H1 (cell line): ENCODE results near the gene RAMP1. TPM values are rescaled to one million over a fixed set of nuclear protein-coding genes. Genes with fewer than 3 reads are reported as not detected.

Experiments
- CTCF ChIA-PET: fragments of 300-600 bp; sonication (Branson Sonifier 250); formaldehyde crosslinking; loops from one replicate; lab custom pipeline; 2021; ENCODE audit not compliant: partially characterized antibody; lab: Charles Lee
- POLR2A ChIA-PET: fragments of 300-600 bp; sonication (Branson Sonifier 250); formaldehyde crosslinking; loops from one replicate; lab custom pipeline; 2021; ENCODE audit warnings: inconsistent platforms; ENCODE audit not compliant: partially characterized antibody; lab: Charles Lee
- DNase-seq, 2 experiments: peaks; one replicate each; pipeline versions ENCODE4 v3.0.0 to v3.0.0-alpha.2; 2010 to 2022; ENCODE audit warnings: low spot score in 2 of 2, low read depth in 1 of 2, mixed read lengths in 1 of 2
- FAIRE-seq: peaks from 2 replicates; lab custom pipeline; 2011; peaks lifted over from hg19 to GRCh38; lab: Jason Lieb, UNC
- H2AFZ ChIP-seq: 2 replicates; pipeline ENCODE4 v1.8.1; 2012; ENCODE audit warnings: low read length, inconsistent platforms
- H2AK5ac ChIP-seq: 2 replicates; pipeline ENCODE4 v1.6.1; 2013; ENCODE audit warnings: low read depth, low read length
- H2BK120ac ChIP-seq: replicated peaks from 2 replicates; pipeline ENCODE3; 2013; ENCODE audit warnings: low read depth, low read length, inconsistent platforms
- H2BK12ac ChIP-seq: 2 replicates; pipeline ENCODE4 v1.6.1; 2013; ENCODE audit warnings: low read depth, low read length
- H2BK15ac ChIP-seq: 2 replicates; pipeline ENCODE4 v1.6.1; 2013; ENCODE audit warnings: low read length
- H2BK20ac ChIP-seq: 2 replicates; pipeline ENCODE4 v1.6.1; 2013; ENCODE audit warnings: low read length
- H2BK5ac ChIP-seq: 2 replicates; pipeline ENCODE4 v1.6.1; 2013; ENCODE audit warnings: low read depth, low read length
- H3K14ac ChIP-seq: 2 replicates; pipeline ENCODE4 v1.6.1; 2013; ENCODE audit warnings: inconsistent platforms; ENCODE audit not compliant: insufficient read length
- H3K18ac ChIP-seq: 2 replicates; pipeline ENCODE4 v1.6.1; 2013; ENCODE audit warnings: low read length; ENCODE audit errors: extremely low read depth
- H3K23ac ChIP-seq: 2 replicates; pipeline ENCODE4 v1.6.1; 2013; ENCODE audit warnings: inconsistent platforms; ENCODE audit not compliant: insufficient read length
- H3K23me2 ChIP-seq: 2 replicates; pipeline ENCODE4 v1.6.1; 2013; ENCODE audit warnings: low read depth, low read length
- H3K27ac ChIP-seq: 2 replicates; pipeline ENCODE4 v1.6.1; 2011; ENCODE audit warnings: low read depth, low read length, inconsistent platforms
- H3K27me3 ChIP-seq, 4 experiments: replicated peaks in 1 of 4; 1 replicate in 1 of 4; 2 replicates in 3 of 4; pipeline versions ENCODE4 v1.6.1 to v1.8.1; 2011 to 2013; ENCODE audit warnings: low read length in 3 of 4, mild to moderate bottlenecking in 3 of 4, inconsistent platforms in 2 of 4, mixed read lengths in 2 of 4, moderate library complexity in 1 of 4; ENCODE audit not compliant: control insufficient read depth in 3 of 4, insufficient read depth in 3 of 4; ENCODE audit errors: extremely low read depth in 1 of 4
- H3K36me3 ChIP-seq, 4 experiments: 2 replicates each; pipeline versions ENCODE4 v1.6.1 to v1.8.1; 2011 to 2013; ENCODE audit warnings: mild to moderate bottlenecking in 4 of 4, low read length in 3 of 4, moderate library complexity in 2 of 4, control low read depth in 1 of 4, inconsistent platforms in 1 of 4; ENCODE audit not compliant: insufficient read depth in 4 of 4, control insufficient read depth in 2 of 4
- H3K4ac ChIP-seq: replicated peaks from 2 replicates; pipeline ENCODE3; 2013; ENCODE audit warnings: low read length, low read depth, mixed read lengths, inconsistent platforms; ENCODE audit not compliant: insufficient read length
- H3K4me1 ChIP-seq, 4 experiments: replicated peaks in 1 of 4; 1 replicate in 1 of 4; 2 replicates in 3 of 4; pipeline versions ENCODE4 v1.6.1 to v1.8.1; 2011 to 2013; ENCODE audit warnings: low read length in 3 of 4, inconsistent platforms in 2 of 4, mixed read lengths in 1 of 4; ENCODE audit not compliant: insufficient read depth in 4 of 4, control insufficient read depth in 3 of 4
- H3K4me2 ChIP-seq, 2 experiments: 2 replicates each; pipeline versions ENCODE4 v1.6.1 to v1.8.1; 2011 to 2013; ENCODE audit warnings: low read depth in 2 of 2, low read length in 2 of 2, control low read depth in 1 of 2, inconsistent platforms in 1 of 2, mild to moderate bottlenecking in 1 of 2; ENCODE audit not compliant: insufficient read depth in 1 of 2
- H3K4me3 ChIP-seq, 4 experiments: fragments of 200-600, 300-600 bp in 1 of 4; sonication (generic), shearing (Covaris generic), sonication (Bioruptor Twin) in 1 of 4; 2 replicates each; pipeline versions ENCODE4 v1.5.1 to v1.8.1; 2011 to 2016; ENCODE audit warnings: low read length in 4 of 4, low read depth in 3 of 4, control low read depth in 2 of 4, inconsistent platforms in 2 of 4, mild to moderate bottlenecking in 2 of 4, mixed read lengths in 1 of 4, moderate library complexity in 1 of 4; ENCODE audit not compliant: insufficient read depth in 2 of 4; ENCODE audit errors: extremely low read depth in 1 of 4
- H3K56ac ChIP-seq: replicated peaks from 2 replicates; pipeline ENCODE3; 2013; ENCODE audit warnings: low read depth, mild to moderate bottlenecking, mixed read lengths, low read length, inconsistent platforms; ENCODE audit not compliant: insufficient read length
- H3K79me1 ChIP-seq: 2 replicates; pipeline ENCODE4 v1.6.1; 2013; ENCODE audit warnings: low read depth, low read length, control low read depth
- H3K79me2 ChIP-seq, 2 experiments: 2 replicates each; pipeline versions ENCODE4 v1.6.1 to v1.8.1; 2012 to 2013; ENCODE audit warnings: low read length in 2 of 2, mild to moderate bottlenecking in 2 of 2, inconsistent platforms in 1 of 2; ENCODE audit not compliant: insufficient read depth in 2 of 2, control insufficient read depth in 1 of 2
- H3K9ac ChIP-seq, 4 experiments: replicated peaks in 1 of 4; 1 replicate in 1 of 4; 2 replicates in 3 of 4; pipeline versions ENCODE4 v1.6.1 to v1.8.1; 2011 to 2013; ENCODE audit warnings: low read depth in 3 of 4, low read length in 3 of 4, control low read depth in 2 of 4, mild to moderate bottlenecking in 2 of 4, moderate library complexity in 2 of 4, inconsistent platforms in 1 of 4; ENCODE audit errors: extremely low read depth in 1 of 4
- H3K9me3 ChIP-seq, 2 experiments: 2 replicates each; pipeline versions ENCODE4 v1.6.1 to v1.8.1; 2012 to 2013; ENCODE audit warnings: mild to moderate bottlenecking in 2 of 2, moderate library complexity in 2 of 2, control low read depth in 1 of 2, inconsistent platforms in 1 of 2, low read depth in 1 of 2, low read length in 1 of 2, mixed read lengths in 1 of 2; ENCODE audit not compliant: insufficient read depth in 2 of 2
- H4K20me1 ChIP-seq, 2 experiments: replicated peaks in 1 of 2; 2 replicates each; pipeline versions ENCODE3 to v1.8.1; 2011 to 2013; ENCODE audit warnings: inconsistent platforms in 2 of 2, low read length in 2 of 2, mild to moderate bottlenecking in 1 of 2; ENCODE audit not compliant: insufficient read depth in 2 of 2, control insufficient read depth in 1 of 2
- H4K5ac ChIP-seq: 2 replicates; pipeline ENCODE4 v1.6.1; 2013; ENCODE audit warnings: low read length, low read depth, mixed read lengths, inconsistent platforms; ENCODE audit not compliant: insufficient read length
- H4K8ac ChIP-seq: 2 replicates; pipeline ENCODE4 v1.8.0; 2013; ENCODE audit warnings: mild to moderate bottlenecking, moderate library complexity, low read length, inconsistent platforms; ENCODE audit not compliant: insufficient read depth; ENCODE audit errors: extremely low read depth
- H4K91ac ChIP-seq: replicated peaks from 2 replicates; pipeline ENCODE3; 2013; ENCODE audit warnings: low read length, mixed read lengths, inconsistent platforms; ENCODE audit not compliant: insufficient read length
- BACH1 ChIP-seq: IDR thresholded peaks from 2 replicates; pipeline ENCODE4 v1.6.1; 2012; ENCODE audit warnings: low read length, improper control_type of control experiment
- FOSL1 ChIP-seq: IDR thresholded peaks from 2 replicates; pipeline ENCODE4 v1.6.1; 2011; ENCODE audit warnings: mild to moderate bottlenecking, low read depth, low read length, moderate library complexity; ENCODE audit not compliant: insufficient read depth
- RBBP5 ChIP-seq: IDR thresholded peaks from 2 replicates; pipeline ENCODE4 v1.7.1; 2012; ENCODE audit warnings: low read depth, mild to moderate bottlenecking, inconsistent platforms, low read length, moderate library complexity, borderline replicate concordance
- RFX5 ChIP-seq: IDR thresholded peaks from 2 replicates; pipeline ENCODE4 v1.6.1; 2011; ENCODE audit warnings: low read depth, low read length, improper control_type of control experiment, borderline replicate concordance
- RNF2 ChIP-seq: fragments of 200-900, 300-1000 bp; sonication (generic); IDR thresholded peaks from 2 replicates; pipeline ENCODE4 v1.7.1; 2016; ENCODE audit warnings: borderline replicate concordance, low read depth, mild to moderate bottlenecking, antibody characterized with exemption, low read length; ENCODE audit not compliant: poor library complexity, severe bottlenecking; ENCODE audit errors: missing control alignments
- TAF1 ChIP-seq: IDR thresholded peaks from 2 replicates; pipeline ENCODE4 v1.6.1; 2011; ENCODE audit warnings: mild to moderate bottlenecking, low read depth, low read length
- TAF7 ChIP-seq: optimal IDR thresholded peaks from 2 replicates; pipeline ENCODE3; 2011; ENCODE audit warnings: low read depth, mild to moderate bottlenecking, inconsistent platforms, low read length, moderate library complexity, borderline replicate concordance
- TBP ChIP-seq: IDR thresholded peaks from 2 replicates; pipeline ENCODE4 v1.6.1; 2011; ENCODE audit warnings: low read depth, low read length, improper control_type of control experiment
- TCF12 ChIP-seq: IDR thresholded peaks from 2 replicates; pipeline ENCODE4 v1.6.1; 2011; ENCODE audit warnings: low read depth, mild to moderate bottlenecking, low read length
- TEAD4 ChIP-seq: IDR thresholded peaks from 2 replicates; pipeline ENCODE4 v1.6.1; 2012; ENCODE audit warnings: low read depth, low read length, inconsistent platforms, mixed read lengths
- WGBS, 2 experiments: shearing (Covaris generic) in 1 of 2; methylation state at CpG; one replicate each; pipeline versions ENCODE4 v1.1.6 to v1.1.7; 2013 to 2015; ENCODE audit warnings: low lambda C conversion rate in 2 of 2, mixed read lengths in 2 of 2, inconsistent platforms in 1 of 2, low coverage in 1 of 2, missing lambda C conversion rate in 1 of 2; ENCODE audit not compliant: insufficient replicate concordance in 2 of 2, insufficient coverage in 1 of 2, insufficient read length in 1 of 2; ENCODE audit errors: extremely low coverage in 1 of 2, missing lambda C conversion rate in 1 of 2; 5-methylcytosine and 5-hydroxymethylcytosine counted together
- polyA plus RNA-seq, 7 experiments: library from polyadenylated mRNA; depleted of rRNA in 3 of 7; stranded (reverse) in 5 of 7; unstranded in 2 of 7; fragments of >200 nt in 5 of 7; fragments of 200-250 nt in 2 of 7; gene quantifications; 1 replicate in 5 of 7; 2 replicates in 1 of 7; 4 replicates in 1 of 7; pipeline versions ENCODE4 v1.2.1 to v1.2.3, GENCODE V29; 2011 to 2013; ENCODE audit warnings: missing spikeins in 2 of 7, mixed read lengths in 2 of 7
- total RNA-seq: library from RNA; stranded (reverse); fragmentation: NEBNext Ultra II Directional; extraction: Animal tissue kit (Norgen Biotek cat#: 25700); gene quantifications from 2 replicates; pipeline ENCODE4 v1.2.1, GENCODE V29; 2021
- TF ChIP-seq, protein P1 (sequence below): IDR thresholded peaks from 2 replicates; pipeline ENCODE4 v1.6.1; 2011; ENCODE audit warnings: low read depth, mild to moderate bottlenecking, low read length; ENCODE audit not compliant: insufficient read depth
- TF ChIP-seq, protein P2 (sequence below): IDR thresholded peaks from 2 replicates; pipeline ENCODE4 v1.6.1; 2012; ENCODE audit warnings: inconsistent platforms

Gene RAMP1
- total and polyA plus RNA-seq, 2 of the 8 experiments (the other 6 are each of a cell fraction or from before 2014, with no cell fraction given) = 0.65 to 4.3 TPM

DNA sequence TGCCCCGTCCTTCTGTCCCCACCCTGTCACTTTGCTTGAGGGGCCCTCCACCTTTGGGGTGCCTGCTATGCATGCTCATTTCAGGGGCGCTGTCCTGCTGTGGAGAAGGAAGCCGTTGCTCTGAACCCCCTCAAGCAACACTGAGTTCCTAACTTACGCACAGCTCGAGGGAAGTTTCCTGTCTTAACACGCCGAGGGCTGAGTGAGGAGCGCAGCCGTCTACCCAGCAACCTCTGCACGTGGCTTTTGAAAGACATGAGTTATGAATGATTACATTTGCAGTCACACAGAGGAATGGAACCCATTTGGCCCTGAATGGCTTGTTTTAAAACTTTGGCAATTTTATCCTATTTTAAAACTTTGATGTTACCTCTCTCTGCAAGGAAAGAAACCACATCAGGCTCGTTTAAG, 14.0 kb downstream of the RAMP1 start:
- H2BK5ac ChIP-seq = no peak overlapping the region
- DNase-seq = no peak
- H3K56ac ChIP-seq = no peak overlapping the region
- no peak overlapping the region for H2BK12ac ChIP-seq
- H3K23ac ChIP-seq = no peak overlapping the region
- ChIA-PET CTCF (interaction anchor here (1.1 kb wide), 1 partner anchor 11 kb away, joined by 3 read pairs; no protein-coding TSS in a partner anchor), POLR2A (interaction anchor here (1.6 kb wide), 1 partner anchor 187 kb away, joined by 3 read pairs; the partner anchor contains the start of gene SCLY)
- H3K14ac ChIP-seq = no peak overlapping the region
- FAIRE-seq = no peak
- 89% methylated on average over 9 of the region's 11 CpGs; no CpG with 5 or more reads in 1 of the 2 experiments for WGBS, 2 experiments
- no peaks in the 10 kb centered on the region; a peak in 1 of 7 replicates for H3K4me1 ChIP-seq
- H4K91ac ChIP-seq = no peak overlapping the region
- H3K27me3 ChIP-seq = no peaks in the 10 kb centered on the region
- no peak overlapping the region for H3K4ac ChIP-seq
- no peak overlapping the region for H2BK20ac ChIP-seq
- H4K8ac ChIP-seq = no peak overlapping the region
- no peak overlapping the region for H2BK15ac ChIP-seq
- no peak overlapping the region for H3K4me3 ChIP-seq
- no peak overlapping the region for H3K9ac ChIP-seq
- no peaks in the 10 kb centered on the region for H3K23me2 ChIP-seq
- no peak overlapping the region for H2BK120ac ChIP-seq
- H3K27ac ChIP-seq = no peak overlapping the region
- H2AK5ac ChIP-seq = no peak overlapping the region
- H3K9me3 ChIP-seq = no peaks in the 10 kb centered on the region; a peak in 1 of 4 replicates
- no peaks in the 10 kb centered on the region for H3K79me2 ChIP-seq
- no peaks in the 10 kb centered on the region for H3K79me1 ChIP-seq
- H3K18ac ChIP-seq = no peak overlapping the region
- H4K5ac ChIP-seq = no peak overlapping the region
- H2AFZ ChIP-seq = no peak overlapping the region
- TF ChIP-seq RNF2 (no peak), TEAD4 (no peak), TAF1 (no peak), TAF7 (no peak), FOSL1 (no peak), TBP (no peak), RFX5 (no peak), RBBP5 (no peak), TCF12 (no peak), BACH1 (no peak)
- TF ChIP-seq, protein P1, sequence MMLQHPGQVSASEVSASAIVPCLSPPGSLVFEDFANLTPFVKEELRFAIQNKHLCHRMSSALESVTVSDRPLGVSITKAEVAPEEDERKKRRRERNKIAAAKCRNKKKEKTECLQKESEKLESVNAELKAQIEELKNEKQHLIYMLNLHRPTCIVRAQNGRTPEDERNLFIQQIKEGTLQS = no peak
- TF ChIP-seq, protein P2, sequence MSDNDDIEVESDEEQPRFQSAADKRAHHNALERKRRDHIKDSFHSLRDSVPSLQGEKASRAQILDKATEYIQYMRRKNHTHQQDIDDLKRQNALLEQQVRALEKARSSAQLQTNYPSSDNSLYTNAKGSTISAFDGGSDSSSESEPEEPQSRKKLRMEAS = no peak
- H3K36me3 ChIP-seq = no peaks in the 10 kb centered on the region
- no peaks in the 10 kb centered on the region for H4K20me1 ChIP-seq
- H3K4me2 ChIP-seq = no peak overlapping the region
